ENCODE measurements around the gene RALBP1.

The RALBP1 gene

DNA sequence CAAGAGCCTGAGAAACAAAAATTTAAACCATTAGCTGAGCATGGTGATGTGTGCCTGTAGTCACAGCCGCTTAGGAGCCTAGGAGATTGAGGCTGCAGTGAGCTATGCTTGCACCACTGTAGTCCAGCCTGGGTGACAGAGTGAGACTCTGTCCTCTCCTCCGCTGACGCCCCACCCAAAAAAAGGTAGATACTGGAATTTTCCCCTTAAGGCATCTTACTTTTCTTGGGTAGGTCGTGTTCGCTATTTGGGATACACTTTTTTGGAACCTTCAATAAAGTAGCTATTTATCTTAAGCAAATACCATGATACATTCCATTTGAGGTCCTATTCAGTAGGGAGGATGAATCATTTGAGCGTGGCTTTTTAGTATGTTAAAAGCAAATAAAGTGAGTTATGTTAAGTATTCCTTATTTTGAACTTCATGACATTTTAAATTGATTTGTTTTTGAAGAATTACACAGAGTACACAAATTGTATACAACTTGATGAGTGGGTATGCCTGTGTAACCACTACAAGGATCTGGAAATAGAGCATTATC is 38.7 kb downstream of the RALBP1 start:
- DNase-seq: no peak

DNA sequence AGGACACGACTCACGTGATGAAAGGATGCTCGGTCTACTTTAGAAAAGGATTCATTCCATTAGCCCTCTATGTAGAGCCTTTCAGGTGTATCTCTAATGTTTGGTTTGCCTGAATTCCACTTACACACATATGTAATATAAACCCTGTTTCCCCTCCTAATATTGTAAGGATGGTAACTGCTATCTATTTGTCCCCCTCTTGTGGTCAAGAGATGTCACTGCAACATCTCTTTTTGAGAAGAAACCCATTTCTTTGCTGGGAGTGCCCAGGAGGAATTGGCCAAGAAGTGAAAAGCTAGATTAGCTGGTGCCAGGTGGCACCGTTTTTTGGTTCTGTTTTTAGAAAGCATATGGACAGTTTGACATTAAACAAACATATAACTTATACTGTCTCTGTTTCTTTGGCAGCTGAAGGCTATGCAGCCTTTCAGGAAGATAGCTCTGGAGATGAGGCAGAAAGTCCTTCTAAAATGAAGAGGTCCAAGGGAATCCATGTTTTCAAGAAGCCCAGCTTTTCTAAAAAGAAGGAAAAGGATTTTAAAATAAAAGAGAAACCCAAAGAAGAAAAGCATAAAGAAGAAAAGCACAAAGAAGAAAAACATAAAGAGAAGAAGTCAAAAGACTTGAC is 41.2 kb downstream of the RALBP1 start:
- peak; percentile 24 for DNase-seq

DNA sequence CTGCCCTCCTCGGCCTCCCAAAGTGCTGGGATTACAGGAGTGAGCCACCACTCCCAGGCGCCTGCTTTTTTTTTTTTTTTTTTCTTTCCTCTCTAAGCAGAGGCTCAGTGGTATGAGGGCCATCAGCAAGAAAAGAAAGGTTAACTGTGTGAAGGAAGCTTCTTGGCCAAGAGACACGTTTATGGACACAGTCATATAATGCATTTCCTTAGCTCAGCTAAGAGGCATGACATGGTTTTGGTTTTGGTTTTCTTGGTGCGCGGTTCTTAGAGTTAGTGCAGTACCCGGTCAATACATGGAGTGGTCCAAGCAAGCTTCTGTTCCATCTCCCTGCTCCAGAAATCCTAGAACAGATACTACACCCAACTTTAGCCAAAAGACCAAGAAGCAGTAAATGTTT is 42.6 kb downstream of the RALBP1 start:
- no peak for DNase-seq

DNA sequence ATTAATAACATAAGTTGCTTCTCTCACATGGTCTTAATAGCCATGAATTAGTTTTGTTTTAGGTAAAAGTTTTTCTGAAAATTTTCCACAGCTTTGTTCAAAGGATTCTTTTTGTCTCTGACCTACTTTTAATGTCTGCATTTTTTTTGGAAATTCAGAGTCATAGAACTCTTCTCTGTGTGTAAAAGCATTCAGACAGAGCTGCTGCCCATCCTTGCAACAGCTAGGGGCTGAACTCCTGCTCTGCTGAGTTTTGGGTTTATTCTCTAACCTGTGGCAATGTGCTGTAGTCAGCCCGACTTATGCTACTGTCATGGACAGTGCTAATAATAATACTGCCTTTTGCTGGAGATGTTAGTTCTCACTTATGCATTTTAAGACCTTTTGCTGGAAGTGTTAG is 44.1 kb downstream of the RALBP1 start:
- no peak for DNase-seq

DNA sequence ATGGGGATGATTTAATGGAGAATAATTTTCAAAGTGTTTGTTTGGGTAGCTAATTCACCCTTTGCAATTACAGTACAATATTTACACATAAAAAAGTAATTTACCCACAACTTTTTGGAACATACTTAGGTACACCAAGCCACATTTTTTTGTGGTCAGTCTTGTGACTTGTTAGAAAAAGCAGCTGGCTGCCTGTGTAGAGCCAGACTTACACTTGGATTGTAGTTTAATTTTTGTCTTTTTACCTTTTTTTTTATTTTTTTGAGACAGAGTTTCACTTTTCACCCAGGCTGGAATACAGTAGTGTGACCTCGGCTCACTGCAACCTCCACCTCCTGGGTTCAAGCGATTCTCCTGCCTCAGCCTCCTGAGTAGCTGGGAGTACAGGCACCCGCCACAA is 45.4 kb downstream of the RALBP1 start:
- DNase-seq: no peak

DNA sequence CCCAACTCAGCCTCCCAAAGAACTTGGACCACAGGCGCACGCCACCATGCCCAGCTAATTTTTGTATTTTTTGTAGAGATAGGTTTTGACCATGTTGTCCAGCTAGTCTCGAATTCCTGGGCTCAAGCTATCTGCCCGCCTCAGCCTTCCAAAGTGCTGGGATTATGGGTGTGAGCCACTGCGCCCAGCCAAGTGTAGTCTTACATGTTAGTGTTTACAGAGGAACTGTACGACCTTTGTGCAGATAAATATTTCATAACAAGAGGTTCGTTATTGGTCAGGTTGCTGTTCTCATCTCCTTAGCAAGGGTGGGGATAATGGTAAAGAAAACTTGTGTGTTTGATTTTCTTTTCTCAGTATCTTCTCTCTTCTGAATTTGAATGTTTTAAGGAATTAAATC is 46.5 kb downstream of the RALBP1 start:
- DNase-seq: no peak

DNA sequence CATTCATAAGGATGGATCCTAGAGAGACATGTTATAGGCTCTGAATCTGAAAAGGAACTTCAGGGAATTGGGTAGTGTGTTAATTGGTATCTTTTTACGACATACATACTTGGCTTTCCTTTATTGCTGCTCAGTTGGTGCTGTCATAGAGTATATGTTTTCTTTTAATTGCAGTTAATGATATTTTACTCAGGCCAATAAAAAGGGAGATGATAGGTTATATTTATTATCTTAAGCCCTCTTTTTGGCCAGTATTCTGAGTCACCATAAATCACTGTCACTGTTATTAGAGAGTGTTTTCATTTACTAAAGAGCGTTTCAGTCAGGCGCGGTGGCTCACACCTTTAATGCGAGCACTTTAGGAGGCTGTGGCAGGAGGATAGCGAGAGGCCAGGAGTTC is 47.6 kb downstream of the RALBP1 start:
- DNase-seq: no peak

DNA sequence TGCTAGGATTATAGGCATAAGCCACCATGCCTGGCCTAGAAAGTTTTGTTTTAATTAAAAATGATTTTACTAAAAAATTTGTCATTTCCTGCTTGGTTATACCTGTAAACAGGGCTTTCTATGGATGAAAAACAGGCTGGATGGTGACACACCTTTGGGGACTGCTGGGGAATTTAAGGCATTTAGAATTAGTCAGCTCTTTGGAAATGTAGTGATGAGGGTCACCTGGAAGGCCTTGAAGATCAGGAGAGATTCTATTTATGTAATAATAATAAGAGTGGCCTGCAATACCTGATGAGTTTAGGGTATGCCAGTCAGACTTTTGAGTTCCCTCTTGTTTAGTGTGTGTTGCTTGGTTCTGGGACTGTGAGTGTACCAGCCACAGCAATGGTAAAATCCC is 51.1 kb downstream of the RALBP1 start:
- no peak for DNase-seq

DNA sequence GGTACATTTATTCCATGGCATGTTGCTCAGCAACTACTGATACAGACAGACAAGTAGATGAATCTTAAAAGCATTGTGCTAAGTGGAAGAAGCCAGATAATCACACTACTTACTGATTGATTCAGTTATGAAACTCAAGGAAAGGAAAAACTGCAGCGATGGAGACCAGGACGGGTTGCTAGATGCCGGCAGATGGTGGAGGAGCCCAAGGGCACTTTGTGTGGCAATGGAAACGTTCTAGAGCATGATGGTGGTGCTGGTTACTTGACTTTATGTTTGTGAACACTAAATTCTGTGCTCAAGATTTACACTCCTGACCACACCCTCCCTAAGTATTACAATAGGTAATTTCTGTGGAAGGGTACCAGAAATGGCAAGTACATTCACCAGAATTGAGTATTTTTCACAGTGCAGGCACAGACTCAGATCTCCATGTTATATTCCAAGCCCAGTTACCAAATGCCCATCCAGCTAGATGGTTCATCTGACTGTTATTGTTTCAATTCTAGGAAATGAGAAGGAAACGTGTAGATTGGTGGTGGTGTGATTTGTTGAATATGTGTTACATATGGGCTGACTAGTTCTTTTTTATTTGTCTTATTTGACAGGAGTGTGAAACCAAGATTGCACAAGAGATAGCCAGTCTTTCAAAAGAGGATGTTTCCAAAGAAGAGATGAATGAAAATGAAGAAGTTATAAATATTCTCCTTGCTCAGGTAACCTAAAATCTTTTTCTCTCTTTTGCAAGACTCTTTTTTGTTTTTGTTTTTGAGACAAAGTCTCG is 55.1 kb downstream of the RALBP1 start:
- no peak for DNase-seq

DNA sequence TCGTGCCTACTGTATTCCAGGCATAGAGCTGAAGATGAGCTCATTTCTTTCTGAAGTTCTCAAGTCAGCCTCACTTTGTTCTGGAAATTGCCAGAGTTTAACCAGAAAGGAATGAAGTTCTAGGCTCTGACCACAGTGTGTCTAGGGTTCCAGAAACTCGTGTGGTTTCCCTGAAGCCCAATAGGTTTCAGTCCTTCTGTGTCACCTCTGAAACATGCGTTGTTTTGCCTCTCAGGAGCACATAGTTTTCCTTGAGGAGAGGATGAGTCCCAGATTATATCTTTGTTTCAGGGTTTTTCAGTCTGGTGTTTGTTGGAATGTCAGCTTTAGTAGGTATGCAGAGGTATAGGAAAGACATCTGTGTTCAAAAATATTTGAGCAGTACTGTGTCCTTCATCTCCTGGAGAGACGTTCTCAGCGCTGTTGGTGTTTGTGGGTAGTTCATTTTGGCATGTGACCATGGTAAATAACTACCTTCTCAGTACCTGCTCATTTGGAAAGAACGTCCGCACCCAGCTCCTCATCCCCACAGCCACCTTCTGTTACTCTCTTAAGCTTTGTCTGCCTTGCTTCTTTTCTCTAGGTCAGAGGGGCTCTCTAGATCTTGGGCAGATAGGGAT is 56.6 kb downstream of the RALBP1 start:
- no peak for DNase-seq

DNA sequence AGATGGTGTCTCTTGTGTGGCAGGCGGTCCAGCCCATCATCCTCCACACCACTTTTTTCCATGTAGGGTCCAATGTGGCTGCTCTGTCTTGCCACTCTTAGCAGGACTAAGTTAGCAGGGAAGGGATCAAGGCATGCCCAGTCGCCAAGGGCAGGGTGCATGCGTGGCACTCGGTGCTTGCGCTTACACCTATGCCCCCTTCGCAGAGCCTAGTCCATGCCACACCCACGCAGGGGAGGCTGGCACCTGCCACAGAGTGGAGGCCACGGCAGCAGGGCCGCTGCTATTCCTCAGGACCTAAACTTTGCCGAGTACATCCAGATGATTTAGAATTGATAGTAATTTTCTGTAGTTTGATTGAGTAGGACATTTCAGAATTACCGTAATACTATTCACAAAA is 59.5 kb downstream of the RALBP1 start:
- no peak for DNase-seq

DNA sequence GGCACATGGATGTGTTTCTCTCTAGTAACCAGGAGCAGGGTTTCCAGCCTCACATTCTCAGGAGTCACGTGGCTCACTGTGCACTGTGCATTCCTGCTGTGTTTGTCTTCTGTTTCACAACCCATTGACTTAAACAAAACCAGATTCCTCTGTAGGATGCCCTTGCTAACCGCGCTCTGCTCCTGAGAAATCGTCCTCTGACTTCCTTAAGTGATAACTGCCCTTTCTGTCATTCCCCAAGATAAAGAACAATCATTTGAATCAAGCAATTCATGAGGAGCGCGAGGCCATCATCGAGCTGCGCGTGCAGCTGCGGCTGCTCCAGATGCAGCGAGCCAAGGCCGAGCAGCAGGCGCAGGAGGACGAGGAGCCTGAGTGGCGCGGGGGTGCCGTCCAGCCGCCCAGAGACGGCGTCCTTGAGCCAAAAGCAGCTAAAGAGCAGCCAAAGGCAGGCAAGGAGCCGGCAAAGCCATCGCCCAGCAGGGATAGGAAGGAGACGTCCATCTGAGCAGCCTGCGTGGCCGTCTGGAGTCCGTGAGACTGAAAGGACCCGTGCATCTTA is 60.2 kb downstream of the RALBP1 start:
- DNase-seq: no peak

DNA sequence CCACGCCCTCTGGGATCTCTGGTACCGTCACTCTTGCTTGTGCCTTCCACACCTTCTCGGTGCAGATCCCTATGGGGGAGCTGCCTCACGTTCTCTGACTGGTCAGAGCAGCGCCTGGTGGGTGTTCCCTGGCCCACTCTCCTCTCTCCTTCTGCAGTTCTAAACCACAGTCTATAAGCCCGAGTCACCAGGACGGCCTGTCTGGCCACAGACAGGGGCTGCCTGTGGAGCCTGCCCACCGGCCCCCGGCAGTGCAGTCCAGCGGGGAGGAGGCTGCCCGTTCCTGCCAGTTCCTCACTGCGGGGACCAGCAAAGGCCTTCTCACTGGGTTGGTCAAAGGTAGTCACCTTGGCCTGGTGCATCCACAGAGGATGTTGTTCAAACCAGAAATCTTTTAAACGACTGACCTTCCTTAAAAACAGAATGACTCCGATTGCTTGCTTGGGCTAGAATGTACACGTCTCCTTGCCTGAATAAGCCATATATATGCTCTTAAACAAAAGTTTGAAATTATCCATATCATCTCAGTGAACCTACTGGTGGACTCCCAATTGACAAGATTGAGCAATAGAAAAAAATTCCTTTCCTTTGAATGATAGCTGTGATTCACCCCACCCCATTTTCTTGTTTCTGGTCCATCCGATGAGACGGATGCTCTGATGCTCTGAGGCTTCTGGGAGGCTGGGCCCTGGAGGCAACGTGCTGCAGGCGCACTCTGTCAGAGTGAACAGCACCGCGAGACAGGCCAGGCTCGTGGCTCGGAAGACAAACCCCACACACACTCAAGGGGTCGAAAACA is 61.2 kb downstream of the RALBP1 start:
- no peak for DNase-seq

DNA sequence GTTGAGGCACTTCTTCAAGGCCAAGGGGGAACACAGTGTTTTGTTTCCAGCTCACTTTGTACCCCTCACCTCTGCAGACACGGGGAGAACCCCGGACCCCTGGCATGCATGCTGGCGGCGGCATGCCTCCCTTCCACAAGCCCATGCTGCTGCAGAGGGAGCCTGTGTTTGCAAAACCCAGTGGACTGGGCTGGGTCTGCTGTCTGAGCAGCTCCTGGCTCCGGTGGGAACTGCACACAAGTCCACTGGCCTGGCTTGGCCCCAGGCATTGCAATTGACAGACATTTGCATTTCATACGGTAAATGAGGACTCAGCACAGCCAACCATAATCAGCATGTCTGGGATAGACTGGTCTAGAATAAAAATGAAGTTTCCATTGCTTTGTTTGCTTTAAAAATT is 62.4 kb downstream of the RALBP1 start:
- DNase-seq: no peak

DNA sequence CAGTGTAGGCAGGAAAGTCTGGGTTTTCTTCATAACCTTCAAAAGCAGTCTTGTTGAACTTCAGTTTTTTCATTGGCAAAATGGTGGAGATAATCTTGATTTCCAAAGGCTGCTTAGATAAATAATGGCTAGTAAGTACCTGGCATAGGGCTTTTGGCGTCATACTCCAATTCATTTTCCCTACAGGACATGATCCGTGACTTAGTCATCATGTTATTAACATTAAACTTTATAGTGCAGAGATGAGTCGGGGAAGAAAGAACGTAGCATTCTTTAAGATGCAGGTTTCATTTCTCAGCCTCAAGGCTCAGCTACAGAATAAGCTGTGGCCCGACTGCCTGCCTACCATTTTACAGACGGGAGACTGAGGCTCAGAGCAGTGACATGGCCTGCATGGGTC is 64.0 kb downstream of the RALBP1 start:
- no peak for DNase-seq

DNA sequence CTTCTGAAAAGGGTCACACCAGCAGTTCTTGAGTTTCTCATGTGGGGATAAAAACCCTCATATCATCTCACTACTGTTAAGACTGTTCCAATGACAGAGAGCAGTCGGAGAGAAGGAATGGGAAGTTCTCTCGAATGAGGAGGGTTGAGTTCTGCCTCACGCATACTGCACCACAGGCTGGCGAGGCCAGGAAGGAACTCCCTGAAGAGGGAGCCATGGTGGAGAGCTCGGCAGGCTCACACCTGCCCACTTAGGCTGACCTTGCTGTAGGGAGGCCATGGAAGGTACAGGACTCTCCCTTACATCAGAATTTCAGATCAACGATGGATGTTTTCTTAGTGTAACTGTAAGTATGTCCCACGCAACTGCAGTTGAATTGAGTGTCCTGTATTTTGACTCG is 64.6 kb downstream of the RALBP1 start:
- no peak for DNase-seq

DNA sequence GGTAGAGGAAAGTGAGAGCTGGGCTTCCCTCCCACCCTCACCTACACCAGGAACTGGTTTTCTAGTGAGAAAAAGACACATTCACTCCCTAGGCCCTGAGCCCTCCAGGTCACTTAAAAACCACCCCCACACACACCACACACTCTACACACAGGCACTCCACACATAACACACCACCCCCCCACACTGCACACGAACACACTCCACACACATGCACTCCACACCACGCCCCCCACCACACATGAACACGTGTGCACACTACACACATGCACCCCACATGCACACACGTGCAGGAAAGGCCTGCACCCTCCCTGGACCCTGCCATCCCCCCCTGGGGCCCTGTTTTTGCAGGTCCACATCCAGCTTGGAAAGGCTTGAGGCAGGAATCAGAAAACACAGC is 67.6 kb downstream of the RALBP1 start:
- no peak for DNase-seq

DNA sequence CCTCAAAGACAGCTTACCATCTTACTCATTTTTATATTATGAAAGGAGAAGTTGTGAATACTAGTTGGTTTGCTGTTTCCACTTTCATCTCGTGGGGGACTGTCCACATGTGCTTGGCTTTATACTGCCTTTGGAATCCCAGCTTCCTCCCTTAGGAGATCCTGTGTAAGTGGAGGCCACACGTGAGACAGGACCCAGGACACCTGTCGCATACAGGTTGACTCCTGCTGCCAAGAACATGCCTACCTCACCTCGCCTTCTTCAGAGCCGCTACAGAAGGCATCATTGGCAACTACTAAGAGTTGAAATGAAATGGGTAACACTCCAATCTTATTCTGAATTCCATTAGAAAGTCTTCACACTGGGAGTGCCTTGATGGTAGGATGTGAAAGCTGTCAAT is 69.7 kb downstream of the RALBP1 start:
- DNase-seq: no peak

DNA sequence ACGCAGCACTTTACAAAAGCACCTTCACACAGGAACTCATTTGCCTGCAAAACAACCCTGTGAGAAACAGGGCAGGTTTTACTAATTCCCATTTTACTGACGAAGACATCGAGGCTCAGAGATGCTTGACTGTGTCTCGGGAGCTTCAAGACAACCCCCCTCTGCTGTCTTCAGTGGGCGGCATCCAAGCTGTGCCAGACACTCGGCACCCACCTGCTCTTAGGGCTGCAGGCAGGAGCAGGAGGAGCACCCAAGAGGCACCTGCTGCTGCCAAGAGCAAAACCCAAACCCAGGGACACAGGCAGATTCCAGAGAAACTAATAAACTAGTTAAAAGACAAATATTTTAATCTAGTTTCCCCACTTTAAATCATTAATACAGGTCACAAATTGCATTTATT is 71.2 kb downstream of the RALBP1 start:
- DNase-seq: no peak

DNA sequence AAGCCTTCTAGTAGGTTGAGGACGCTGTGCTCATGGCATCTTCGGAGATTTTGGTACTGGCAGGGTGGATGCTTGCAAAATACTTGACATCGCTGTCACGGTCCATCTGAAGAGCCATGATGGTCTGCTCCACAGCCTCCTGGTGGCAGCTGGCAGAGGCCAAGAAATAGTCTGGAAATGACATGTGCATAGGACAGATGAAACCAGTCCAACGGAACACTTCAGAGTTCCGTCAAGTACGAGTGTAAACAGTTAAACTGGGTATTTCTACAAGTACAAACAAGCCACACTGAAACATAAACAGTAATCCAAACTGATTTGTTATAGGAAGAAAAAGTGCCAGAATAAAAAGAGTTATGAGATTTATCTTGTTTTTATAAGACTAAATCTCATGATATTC is 72.5 kb downstream of the RALBP1 start:
- peak; percentile 84 for DNase-seq

DNA sequence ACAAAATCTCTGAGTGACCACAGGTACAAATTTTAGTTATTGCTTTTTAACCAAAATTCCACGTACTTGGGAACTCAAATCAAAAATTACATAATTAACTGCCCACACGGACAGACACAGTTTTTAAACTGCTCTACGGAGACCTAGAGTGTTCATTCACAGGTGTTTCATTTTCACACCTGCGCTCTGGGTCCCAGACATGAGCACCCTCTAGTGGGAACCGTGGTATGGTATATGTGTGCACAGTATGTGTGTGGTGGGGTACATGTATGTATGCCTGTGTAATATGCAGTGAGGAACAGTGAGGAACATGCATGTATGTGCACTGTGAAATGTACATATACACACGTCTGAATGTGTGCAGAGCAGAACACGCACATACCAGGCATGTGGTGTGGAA is 74.1 kb downstream of the RALBP1 start:
- DNase-seq: no peak

DNA sequence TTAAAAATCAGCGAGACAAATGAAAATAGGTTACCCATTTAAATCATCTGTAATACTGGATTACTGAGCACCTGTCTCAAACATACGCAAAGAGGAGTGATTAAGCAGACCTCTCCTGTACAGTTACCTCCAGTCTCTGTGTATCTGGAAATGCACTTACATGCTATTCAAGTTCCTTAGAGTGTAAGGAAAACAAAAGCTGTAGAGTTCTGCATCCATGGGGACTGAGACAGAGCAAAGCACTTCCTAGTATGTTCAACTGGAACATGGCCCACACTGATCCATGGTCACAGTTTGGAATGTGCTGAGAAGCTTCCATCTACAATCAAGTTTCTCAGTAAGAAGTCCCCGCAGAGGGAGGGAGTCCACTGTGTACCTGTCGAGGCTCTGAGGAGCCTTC is 75.1 kb downstream of the RALBP1 start:
- DNase-seq: no peak

DNA sequence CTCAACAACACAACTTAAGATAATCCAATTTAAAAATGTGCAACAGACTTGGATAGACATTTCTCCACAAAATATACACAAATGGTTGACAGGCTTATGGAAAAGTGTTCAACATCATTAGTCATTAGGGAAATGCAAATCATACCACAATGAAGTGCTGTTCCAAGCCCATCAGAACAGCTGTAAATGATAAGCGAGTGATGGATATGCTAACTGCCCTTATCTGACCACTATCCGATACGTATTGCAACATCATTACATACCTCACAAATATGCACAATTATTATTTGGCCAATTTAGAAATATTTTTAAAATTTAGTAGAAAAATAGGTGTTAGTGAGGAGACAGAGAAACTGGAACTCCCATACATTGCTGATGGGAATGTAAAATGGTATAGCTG is 76.9 kb downstream of the RALBP1 start:
- DNase-seq: no peak

All from NCI-H345 (cell line).